WI38 (cell line): ENCODE results near the gene IL1RAPL2.
"Not testable (repeated sequence)": the region's sequence is repeated elsewhere in the genome, so short reads cannot be mapped to it uniquely, and the experiment has no call there.

Experiments used
- H3K4me3 ChIP-seq: 2 replicates; pipeline ENCODE4 v1.5.1; 2011; ENCODE audit warnings: low read depth, mild to moderate bottlenecking, control low read depth, low read length
- TF ChIP-seq, protein P1 (sequence below): IDR thresholded peaks from 2 replicates; pipeline ENCODE4 v1.5.1; 2012; ENCODE audit warnings: low read depth, mild to moderate bottlenecking, control low read depth, low read length

The IL1RAPL2 gene

DNA sequence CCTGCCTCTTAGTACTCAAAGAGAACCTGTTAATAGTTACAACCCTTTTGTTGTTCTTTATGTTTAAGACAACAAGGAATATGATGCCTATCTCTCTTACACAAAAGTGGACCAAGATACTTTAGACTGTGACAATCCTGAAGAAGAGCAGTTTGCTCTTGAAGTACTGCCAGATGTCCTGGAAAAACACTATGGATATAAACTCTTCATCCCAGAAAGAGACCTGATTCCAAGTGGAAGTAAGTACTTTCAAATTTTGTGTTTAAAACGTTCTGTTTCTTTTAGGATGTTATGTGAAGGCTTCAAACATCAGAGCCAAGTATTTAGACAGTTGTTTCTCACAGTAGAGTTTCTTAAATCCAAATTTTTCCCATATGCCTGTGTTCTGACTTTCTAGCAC, 1189.1 kb downstream of the IL1RAPL2 start:
- TF ChIP-seq, protein P1, sequence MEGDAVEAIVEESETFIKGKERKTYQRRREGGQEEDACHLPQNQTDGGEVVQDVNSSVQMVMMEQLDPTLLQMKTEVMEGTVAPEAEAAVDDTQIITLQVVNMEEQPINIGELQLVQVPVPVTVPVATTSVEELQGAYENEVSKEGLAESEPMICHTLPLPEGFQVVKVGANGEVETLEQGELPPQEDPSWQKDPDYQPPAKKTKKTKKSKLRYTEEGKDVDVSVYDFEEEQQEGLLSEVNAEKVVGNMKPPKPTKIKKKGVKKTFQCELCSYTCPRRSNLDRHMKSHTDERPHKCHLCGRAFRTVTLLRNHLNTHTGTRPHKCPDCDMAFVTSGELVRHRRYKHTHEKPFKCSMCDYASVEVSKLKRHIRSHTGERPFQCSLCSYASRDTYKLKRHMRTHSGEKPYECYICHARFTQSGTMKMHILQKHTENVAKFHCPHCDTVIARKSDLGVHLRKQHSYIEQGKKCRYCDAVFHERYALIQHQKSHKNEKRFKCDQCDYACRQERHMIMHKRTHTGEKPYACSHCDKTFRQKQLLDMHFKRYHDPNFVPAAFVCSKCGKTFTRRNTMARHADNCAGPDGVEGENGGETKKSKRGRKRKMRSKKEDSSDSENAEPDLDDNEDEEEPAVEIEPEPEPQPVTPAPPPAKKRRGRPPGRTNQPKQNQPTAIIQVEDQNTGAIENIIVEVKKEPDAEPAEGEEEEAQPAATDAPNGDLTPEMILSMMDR: no peak
- H3K4me3 ChIP-seq: no peak overlapping the region

DNA sequence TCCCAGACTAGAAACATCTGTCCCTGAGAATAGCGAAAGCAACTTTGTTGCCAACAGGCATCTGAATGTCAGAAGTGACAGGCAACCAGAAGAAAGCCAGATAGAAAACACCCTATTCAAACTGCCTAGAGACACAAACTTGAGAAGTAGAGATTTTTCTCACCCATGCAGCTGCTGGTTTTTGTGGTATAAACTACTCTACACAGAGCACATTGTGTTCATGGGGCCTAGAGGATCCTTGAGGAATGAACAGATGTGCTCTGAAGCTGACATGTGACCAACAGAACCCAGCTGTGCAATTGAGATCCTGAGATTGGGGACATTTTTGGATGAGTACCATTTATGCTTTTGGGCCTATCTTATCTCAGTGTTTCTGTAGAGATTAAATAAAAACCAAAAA, 1192.8 kb downstream of the IL1RAPL2 start:
- no peak overlapping the region for H3K4me3 ChIP-seq
- TF ChIP-seq, protein P1: no peak

DNA sequence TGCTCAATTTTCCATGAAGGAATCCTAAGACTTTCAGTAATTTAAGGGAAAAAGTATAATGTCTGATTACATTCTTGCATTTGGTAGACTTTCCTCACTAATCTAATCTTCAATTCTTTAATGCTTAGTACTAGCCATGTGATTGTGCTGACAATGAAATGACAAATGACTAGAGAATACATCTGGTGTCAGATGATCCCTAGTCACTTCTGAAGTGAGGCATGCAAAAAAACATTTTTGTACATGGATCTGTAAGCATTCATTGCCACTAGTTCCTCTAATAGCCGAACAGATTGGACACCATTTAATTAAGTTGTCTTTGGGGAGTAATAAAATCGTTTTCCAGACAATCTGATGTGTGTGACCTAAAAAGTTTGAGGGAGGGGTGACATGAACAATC, 1193.6 kb downstream of the IL1RAPL2 start:
- TF ChIP-seq, protein P1: no peak
- no peak overlapping the region for H3K4me3 ChIP-seq

DNA sequence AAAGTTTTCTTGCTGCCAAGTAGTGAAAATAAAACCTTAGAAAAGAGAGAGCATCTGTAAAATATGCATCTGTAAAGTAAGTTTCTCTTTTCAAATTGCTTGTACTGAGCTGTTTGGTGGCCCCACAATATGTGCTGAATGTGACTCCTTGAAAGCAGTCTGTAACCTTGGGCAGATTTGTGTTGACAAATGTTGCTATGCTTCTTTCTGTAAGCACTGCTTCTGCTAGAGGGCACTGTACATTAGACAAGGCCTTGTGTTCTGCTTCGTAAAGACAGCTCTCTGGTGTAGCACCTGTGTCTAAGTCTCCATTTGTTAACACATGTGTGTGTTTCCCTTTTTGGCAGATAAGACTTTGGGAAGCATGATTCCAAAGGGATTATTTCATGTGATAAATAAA, 1199.7 kb downstream of the IL1RAPL2 start:
- H3K4me3 ChIP-seq: no peak overlapping the region
- TF ChIP-seq, protein P1: no peak

DNA sequence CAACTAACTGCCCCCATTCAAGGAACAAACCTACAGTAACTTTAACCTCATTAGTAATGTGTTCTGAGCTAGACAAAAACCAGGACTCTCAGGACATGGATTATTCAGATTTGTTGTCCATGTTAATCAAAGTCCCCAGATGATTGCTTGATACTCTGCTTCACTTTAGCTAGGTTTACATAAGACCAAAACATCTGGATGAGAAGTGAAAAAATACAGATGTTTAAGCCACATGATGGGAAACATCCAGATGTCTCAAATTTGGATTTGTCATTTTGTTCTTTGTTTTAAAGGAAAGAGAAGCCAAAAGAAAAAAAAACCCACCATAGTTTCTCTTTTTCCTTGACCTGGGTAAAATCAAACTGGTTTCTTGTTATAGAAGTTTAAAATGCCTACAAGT, 1207.8 kb downstream of the IL1RAPL2 start:
- TF ChIP-seq, protein P1: no peak
- no peak overlapping the region for H3K4me3 ChIP-seq

DNA sequence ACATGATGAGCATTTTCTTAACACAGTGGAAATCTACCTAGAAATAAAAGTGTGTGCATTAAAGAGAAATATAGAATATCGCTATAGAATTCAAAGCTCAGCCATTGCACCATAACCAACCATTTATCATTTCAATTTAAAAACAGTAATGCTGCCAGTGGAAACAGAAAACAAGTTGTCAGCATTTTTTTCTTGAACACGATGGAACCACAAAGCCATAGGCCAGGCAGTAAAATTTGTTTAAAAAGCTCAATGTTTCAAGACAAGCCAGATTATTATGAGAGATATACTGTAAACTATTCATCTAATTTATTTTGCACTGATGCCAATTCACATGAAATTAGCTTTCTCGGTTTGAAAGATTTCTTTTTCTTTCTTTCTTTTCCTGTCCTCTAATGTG, 1209.7 kb downstream of the IL1RAPL2 start:
- TF ChIP-seq, protein P1: no peak

DNA sequence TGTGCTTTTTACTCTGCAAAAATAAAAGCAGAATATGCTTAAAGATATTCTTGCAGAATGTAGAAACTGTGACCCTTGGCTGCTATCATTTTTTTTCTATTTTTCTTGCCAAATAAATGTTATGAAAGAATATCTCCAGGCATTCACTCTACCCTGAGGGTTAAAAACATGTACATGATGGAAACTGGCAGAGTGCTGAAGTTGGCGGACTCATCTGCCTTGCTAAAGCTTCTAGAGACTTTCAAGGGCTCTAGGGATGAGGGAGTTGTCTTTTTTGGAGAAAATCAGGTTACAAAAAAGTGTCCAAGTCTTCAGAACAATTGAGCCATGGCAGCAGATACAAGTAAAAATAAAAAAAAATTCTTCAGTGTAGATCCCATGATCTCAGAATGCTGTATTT, 1215.8 kb downstream of the IL1RAPL2 start:
- TF ChIP-seq, protein P1: no peak
- H3K4me3 ChIP-seq: no peak overlapping the region

More for the DNA sequence above, 1209.7 kb downstream of the IL1RAPL2 start:
- H3K4me3 ChIP-seq: no peak overlapping the region

DNA sequence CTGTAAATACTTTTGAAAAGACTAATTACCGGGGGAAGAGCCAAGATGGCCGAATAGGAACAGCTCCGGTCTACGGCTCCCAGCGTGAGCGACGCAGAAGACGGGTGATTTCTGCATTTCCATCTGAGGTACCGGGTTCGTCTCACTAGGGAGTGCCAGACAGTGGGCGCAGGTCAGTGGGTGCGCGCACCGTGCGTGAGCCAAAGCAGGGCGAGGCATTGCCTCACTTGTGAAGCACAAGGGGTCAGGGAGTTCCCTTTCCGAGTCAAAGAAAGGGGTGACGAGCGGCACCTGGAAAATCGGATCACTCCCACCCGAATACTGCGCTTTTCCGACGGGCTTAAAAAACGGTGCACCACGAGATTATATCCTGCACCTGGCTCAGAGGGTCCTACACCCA, 1230.9 kb downstream of the IL1RAPL2 start:
- H3K4me3 ChIP-seq: not testable (repeated sequence)
